Measurements from ENCODE around the gene WDR33. TPM values are rescaled to one million over a fixed set of nuclear protein-coding genes. Genes with fewer than 3 reads are reported as not detected.

Gene WDR33
- total RNA-seq, 1 donor from 2014 or later: 54.8 TPM

DNA sequence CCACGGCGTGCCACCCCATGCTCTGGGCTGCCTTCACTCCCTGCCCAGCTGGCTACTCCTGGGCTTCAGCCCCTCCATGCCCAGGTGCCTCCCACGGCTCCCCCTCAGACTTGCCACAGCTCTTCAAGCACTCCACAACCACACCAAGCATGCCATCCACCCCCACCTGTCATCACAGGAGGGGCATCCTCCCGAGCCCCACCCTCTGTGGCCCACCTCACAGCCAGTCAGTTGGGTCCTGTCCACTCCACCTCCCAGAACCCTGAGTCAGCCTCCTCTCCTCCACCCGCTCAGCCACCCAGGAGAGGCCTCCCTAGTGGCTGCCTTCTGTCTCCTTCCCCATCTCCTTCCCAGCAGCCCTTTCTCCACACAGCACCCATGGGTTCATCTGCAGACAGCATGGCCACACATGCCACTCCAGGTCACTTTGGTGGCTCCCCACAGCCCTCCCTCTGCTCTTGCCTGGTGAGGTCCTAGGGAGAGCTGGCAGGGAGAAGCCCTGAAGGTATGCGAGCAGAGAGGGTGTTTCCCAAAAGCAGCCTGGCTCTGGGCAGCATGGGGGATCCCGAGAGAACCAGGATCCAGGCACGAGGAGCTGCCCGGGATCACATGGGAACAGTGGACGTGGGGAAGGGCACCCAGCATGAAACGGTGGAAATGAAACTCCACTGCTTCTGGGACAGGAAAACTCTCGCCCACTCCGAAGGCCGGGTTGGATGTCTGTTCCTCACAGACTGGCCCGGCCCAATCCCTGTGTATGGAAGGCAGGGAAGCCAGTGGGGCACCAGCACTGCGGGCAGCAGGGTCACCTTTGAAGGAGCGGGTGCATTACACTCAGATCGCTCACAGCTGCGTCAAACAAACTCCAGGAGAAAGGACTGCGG is 138.4 kb downstream of the WDR33 start:
- DNase-seq: no peak

DNA sequence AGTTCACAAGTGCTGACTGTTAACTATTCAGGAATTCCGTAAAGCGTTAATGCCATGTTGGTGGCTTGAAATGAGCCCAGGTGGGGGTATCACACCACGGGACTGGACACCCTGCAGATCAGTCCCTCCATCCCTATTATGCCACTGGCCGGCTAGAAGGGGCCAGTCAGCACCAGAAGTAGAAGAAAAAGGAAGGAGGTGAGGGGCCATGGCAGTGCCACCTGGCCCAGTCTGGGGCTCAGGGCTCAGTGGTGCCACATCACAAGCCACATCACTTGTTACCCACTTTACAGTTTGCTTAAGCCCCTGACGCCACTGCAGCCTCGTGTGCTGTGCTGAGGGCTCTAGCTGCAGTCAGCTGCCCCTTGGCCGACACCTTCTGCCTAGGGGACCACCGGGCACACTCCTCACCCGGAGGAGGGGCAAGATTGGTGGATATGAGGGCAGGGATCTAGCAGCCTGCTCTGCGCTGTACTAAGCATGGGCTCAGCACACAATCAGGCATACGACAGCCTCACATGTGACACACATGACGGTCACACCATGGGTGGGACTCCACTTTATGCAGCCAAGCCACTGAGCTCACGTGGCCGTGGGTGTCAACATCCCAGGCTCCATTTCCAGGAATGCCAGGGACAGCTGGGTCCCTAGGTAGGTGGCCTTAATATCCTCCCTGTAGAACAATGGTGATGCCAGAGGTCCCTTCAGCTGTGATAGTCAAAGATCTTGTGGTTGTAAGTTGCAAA is 139.2 kb downstream of the WDR33 start:
- no peak for DNase-seq

DNA sequence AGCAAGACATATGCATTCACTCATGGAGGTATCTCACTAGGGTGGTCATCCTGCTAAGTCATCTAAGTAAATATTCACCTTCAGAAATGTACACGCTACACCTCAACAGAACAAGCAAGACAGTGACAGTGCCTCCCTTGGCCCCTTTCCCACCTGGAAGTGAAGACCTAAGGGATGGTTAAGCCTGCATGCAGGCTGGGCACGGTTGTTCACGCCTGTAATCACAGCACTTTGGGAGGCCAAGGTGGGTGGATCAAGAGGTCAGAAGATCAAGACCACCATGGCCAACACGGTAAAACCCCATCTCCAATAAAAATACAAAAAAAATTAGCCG is 140.0 kb downstream of the WDR33 start:
- no peak for DNase-seq

DNA sequence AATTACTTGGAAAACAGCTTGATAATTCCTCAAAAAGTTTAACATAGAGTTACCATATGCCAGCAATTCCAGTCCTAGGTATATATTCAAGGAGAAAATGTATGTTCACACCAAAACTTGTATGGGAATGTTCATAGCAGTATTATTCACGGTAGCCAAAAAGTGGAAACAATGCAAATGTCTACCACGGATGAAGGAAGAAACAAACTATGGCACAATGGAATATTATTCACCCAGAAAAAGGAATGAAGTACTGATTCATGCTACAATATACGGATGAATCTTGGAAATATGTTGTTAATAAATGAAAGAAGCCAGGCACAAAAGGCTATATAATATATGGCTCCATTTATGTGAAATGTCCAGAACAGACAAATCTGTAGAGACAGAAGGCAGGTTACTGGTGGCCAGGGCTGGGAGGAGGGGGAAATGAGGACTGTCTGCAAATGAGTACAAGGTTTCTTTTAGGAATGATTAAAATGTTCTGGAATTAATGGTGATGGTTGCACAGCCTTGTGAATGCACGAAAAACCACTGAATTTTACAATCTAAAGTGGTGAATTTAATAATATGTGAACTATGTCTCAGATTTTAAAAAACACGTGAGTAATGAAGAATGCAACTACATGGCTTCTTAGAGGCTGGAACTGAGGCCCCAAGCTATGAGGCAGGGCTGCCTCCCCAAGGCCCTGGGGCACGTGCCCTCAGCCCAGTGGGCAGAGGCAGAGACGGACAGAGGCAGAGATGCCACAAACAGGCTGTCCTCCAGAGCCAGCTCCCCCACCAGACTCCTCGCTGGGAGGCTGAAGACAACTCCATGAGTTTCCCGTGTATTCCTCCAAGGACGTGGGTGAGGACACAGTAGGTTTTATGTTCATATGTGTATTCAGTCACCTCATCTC is 140.7 kb downstream of the WDR33 start:
- DNase-seq: no peak

DNA sequence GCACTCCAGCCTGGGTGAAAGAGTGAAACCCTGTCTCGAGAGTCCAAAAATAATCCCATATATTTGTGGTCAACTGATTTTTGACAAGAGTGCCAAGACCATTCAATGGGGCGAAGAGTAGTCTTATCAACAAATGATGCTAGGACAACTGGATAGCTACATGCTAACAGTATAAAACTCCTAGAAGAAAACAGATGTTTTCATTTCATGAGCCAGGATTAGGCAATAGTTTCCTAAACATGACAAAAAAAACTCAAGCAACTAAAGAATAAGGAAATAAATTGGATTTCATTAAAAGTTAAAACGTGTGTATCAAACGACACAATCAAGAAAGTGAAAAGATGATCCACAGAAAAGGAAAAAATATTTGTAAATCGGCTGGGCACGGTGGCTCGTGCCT is 141.9 kb downstream of the WDR33 start:
- no peak for DNase-seq

DNA sequence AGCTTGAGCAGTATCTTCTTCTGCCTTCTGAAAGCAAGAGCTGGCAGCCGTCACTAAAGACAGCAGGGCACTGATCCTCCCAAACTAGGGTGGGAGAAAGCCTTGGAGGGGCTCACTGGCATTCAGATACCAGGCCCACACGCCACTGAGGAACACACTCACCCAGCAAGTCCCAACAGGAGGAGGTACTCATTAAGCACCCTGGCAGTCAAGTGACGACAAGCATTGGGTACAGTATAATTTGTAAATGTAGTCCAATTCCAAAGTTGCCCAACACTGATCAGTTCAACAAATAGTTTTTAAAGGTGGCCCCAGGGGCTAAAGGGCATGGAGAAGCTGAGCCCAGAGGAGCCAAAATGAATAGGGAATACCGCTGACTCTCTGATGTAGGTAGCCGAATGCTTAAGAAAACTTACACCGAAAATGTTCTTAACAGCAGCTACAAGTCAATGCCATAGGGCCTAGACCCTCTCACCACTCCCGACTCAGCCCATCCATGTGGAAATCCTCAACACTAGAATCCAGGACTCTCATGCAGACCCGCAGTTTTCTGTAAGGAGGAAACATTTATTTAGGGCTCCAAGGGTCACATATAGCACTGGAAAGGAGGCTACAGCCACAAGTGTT is 145.6 kb downstream of the WDR33 start:
- DNase-seq: no peak

DNA sequence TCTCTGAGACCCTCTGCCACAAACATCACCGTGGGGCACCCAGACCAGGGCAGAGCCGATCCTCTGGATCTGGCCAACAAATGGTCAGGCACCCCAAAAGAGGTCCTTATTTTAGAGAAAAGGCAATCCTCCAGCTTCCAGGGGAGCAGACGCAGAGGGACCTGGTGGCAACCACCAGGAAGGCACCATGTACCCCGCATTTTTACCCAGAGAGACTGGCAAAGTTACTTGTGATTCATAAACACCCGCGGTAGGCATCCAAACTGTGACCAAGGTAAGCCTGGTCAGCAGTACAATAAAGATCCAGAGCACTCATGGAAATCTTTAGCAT is 146.1 kb downstream of the WDR33 start:
- no peak for DNase-seq

DNA sequence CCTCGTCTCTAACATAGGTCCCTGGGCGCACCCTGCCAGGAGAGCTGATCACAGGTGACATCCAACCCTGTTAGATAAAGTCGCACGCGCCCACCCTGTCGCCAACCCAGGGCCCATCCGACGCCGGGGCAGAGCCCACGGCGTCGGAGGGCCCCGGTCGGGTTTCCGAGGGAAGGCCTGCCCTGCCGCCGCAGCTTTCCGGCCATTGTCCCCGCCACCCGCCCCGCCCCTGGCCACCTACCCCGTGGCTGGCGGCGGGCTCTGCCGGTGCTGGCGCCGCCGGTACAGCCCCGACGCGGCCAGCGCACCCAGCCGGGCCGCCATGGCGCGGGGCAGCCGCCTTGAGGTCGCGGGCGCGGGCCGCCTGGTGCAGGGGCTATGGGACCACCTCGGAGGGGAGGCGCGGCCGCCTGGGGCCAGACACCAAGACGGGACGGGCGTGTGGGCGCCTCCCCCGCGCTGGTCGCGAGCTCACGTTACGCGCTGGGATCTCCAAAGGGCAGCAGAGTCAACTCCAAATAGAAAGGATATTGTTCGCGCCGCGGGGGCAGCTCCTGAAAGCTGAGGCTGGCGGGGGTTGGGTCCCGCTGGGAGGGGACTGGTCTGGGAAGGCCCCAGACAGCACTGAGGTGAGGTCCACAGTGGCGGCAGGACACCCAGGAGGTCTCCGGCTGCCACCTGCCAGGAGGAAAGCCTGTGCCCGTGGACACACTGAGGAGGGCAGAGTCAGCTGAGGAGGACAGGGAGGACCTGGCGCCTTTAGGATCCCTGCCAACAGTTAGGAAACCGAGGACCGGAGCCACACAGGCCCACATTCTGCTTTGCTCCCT is 146.7 kb downstream of the WDR33 start:
- DNase-seq: no peak

DNA sequence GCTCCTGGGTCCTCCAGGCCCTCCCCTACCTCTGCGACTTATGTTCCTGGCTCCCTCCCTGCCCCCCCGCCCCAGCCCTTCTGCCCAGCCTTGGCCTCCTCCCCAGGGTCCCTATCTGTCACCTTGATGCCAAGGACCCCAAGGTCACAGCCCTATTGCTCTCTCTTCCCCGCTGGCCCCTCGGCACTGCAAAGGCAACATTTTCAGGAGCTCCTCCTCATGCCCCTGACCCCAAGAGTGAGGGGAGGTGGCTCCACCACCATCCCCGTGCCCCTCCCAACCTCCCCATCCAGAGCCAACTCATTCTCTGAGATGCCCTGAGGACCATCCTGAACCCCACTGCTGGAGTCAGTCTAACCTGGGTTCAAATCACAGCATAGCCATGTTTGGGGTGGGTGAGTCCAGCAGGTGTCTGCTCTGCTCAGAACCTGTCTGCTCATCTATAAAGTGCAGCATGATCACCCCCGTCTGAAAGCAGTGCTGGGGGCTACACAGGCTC is 147.4 kb downstream of the WDR33 start:
- DNase-seq: no peak

DNA sequence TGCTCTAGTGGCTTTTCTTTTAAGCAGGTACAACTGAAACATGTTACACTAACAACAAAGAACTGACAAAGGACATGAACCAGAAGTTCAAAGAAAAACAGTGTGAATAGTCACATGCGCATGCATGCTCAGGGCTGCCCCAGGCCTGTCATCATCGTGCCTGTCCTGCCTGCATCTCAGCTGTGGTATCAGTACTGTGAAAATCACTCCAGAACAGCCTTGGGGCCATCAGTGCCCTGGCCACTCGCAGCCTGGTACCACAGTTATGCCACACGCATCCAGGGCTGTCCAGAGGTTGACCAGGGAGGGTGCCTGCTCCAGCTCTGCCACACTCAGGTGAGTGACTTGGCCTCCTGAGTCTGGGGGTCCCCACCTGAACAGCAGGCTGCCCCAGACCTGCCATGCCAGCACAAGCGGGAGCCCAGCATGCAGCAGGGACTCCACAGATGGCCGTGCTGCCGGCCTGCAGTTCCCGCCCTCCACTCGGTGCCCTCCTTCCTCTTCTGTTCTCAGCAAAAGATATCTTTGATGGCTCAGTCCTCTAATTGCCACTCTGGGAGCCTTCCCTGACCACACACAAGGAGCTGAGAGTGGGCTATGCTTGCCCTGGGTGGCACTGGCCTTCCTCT is 147.9 kb downstream of the WDR33 start:
- no peak for DNase-seq

DNA sequence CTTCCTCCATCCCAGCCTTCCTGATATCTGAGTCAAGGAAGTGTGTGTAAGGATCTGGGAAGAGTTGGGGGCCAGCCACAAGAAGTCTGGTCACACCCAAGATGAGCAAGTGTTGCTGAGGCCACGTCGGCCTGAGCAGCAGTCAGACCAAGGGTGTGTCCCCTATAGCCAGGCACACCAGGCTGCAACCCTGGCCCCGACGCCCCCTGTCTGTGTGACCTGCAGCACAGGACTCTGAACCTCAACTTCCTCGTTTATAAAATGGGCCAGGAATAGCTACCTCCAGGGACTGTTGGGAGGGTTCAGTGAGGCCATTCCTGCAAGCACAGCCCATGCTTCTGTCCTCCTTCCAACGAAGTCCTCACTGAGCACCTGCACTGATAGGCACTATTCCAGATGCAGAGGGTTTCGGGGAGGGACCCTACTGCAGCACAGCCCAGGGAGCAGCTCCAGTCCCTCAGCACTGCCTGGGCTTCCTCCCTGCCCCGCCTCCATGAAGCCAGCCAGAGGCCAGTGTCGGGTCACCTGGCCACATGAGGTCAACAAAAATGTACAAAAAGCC is 148.9 kb downstream of the WDR33 start:
- no peak for DNase-seq

DNA sequence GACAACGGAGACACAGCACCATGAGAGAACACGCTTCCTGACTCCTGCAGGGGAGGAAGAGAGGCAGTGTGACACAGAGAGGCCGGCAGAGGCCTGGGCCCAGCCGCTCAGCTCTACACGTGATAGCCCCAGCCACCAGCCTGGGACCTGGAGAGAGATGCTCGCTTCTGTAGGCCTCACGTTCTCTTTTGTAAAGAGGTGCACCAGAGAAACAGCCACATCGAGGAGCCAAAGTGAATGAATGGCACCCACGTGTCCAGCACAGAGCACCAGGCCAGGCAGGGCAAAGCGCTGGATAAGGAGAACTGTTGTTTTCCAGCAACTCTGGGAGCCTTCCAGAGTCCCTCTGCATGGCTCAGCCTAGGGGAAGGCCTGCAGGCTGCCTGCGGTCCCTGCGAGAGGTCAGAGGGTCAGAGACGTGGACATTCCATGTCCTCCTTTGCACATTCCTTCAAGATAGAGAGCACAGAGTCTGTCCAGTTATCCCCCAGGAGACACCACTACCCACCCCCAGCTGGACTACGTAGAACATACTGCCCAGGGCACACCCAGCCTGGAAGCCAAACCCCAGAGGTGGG is 149.8 kb downstream of the WDR33 start:
- no peak for DNase-seq

DNA sequence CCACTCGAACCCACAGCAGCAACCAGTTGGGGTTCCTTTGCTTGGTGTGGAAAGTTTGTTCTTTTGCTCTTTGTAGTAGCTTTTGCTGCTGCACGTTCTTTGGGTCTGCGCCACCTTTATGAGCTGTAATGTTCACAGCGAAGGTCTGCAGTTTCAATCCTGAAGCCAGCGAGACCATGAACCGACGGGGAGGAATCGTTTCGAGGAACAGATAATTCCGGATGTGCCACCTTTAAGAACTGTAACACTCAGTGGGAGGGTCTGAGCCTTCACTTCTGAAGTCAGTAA is 150.7 kb downstream of the WDR33 start:
- DNase-seq: no peak

DNA sequence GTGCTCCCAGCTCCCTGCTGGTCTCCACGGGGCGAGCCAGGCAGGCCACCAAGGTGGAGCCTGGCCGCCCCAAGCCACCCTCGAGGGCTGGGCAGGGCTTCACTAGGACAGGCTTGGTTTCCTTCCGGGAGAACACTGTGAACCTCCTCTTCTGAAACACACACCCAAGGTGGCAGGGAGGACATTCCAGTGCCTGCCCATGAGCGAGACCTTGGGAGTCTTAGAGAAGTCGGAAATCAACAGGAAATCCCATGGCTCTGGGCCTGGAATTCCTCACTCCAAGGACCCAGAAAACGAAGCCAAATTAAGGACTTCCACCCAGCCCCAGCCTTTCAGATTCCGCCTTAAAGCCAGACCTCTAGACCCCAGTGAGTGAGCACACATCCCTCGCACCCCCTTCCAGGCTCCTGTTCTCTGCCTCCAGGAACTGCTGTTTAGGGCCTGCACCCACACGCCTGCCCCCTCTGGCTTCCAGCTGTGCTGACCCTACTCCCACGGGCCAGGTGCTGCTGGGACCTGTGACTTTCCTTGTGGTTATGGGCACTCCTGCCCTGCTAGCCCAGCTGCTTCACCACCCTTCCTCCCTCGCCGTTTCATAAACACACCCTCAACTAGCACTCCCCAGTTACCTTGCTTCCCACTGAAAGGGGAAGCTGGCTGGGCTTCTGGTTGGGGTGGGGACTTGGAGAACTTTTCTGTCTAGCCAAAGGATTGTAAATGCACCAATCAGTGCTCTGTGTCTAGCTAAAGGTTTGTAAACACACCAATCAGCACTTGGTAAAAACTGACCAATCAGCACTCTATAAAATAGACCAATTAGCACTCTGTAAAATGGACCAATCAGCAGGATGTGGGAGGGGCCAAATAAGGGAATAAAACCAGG is 151.3 kb downstream of the WDR33 start:
- no peak for DNase-seq

DNA sequence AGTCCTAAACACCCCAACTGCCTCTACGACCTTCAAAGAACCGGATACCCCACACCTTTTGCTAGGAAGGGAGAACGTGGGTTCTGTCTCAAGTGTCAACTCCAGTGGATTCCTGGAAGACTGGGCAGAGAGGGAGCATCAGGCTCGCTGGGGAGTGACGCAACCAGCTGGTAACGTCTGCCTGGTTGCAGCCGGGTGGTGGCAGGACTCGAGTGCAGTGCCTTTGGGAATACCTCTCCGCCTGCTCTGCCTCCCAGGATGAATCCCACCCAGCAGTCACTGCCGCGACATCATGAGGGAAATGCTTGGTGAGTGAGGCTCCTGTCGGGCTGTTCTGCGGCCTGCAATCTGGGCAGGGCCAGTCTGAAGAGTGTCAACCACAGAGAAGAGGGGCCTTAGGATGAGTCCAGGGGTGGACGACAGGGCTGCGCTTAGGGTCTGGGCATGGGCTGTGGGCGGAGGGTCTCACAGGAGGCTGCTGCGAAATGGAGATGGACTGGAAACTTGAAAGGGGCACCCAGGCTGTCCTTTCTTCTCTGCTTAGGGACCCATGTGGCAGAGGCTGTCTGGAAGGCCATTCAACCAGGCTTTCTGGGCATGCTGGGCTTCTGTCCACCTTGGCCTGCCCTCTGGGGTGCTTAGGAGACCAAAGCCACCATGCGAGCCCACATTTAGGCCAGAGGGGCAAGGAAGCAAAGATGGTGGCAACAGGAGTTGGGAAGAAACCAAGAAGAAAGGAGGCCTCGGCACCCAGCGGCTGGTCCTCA is 152.1 kb downstream of the WDR33 start:
- DNase-seq: no peak

DNA sequence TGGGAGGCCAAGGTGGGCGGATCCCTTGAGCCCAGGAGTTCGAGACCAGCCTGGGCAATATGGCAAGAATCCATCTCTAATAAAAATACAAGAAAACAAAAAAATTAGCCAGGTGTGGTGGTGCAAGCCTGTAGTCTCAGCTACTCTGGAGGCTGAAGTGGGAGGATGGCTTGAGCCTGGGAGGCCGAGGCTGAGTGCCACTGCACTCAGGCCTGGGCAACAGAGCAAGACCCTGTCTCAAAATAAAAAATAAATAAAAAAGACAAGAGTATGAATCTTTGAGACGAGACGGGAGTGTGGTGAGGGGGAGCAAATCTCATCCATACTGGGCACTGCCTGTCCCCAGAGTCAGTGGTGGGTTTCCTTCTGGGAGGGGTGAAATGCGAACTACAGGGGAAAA is 152.8 kb downstream of the WDR33 start:
- no peak for DNase-seq

DNA sequence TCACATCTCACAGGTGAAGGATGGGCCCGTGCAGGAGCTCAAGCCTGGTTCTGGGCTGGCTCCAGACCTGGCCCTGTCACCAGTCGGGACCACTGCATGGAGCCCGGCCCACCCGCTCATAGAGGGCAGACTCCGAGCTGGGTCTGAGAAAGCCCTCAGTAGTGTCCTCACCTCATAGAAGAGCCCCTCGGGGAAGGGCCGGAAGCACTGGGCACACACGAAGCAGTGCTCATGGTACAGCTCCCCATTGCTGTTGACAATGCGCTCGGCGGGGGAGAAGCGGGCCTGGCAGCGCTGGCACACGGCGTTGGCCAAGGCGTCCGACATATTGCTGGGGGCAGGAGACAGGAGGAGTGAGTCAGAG is 153.8 kb downstream of the WDR33 start:
- DNase-seq: no peak

DNA sequence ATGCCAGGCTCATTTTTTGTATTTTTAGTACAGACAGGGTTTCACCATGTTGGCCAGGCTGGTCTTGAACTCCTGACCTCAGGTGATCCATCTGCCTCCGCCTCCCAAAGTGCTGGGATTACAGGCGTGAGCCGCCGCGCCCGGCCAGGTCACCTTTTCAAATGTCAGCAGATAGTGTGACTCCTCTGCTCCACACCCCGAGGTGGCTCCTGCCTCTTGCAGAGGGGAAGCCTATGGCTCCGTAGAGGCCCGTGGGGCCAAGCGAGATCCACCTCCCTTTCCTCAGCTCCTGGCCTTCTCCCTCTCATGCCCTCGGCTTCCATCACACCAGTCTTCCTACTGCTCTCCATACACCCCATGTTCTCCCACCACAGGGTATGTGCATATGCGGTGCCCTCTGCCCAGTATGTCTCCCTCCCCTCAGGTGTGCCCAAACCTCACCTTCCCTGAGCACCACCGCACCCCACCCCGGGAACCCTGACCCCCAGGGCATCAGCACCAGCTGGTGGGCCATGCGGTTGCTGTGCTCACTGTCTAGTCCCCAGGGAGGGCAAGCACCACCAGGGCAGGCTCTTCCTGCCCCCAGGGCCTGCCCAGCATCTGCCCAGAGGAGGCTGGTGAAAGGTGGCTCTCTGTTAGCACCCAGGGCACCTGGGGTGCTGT is 154.3 kb downstream of the WDR33 start:
- DNase-seq: no peak
